Adrenal gland (tissue), 12 donors: ENCODE data around the gene BSCL2. TPM values are rescaled to one million over a fixed set of nuclear protein-coding genes. Genes with fewer than 3 reads are reported as not detected.

Source experiments
- DNase-seq, 7 donors: peaks; one replicate each; pipeline ENCODE4 v3.0.0-alpha.2; 2019 to 2020
- H3K27ac ChIP-seq, 5 donors: fragments of 200-600 bp; sonication (generic) in 4 of 5; 1 replicate in 3 of 5; 2 replicates in 2 of 5; pipeline versions ENCODE4 v1.5.1 to v1.8.0; 2016 to 2020; ENCODE audit warnings: mild to moderate bottlenecking in 1 of 5
- H3K27me3 ChIP-seq: fragments of 200-600 bp; 2 replicates; pipeline ENCODE4 v1.8.0; 2021
- H3K36me3 ChIP-seq, 2 donors: fragments of 200-600 bp; replicated peaks in 1 of 2; 1 replicate in 1 of 2; 2 replicates in 1 of 2; pipeline versions ENCODE4 v1.5.1 to v1.8.0; 2018 to 2022
- H3K4me1 ChIP-seq, 2 donors: fragments of 200-600 bp; replicated peaks in 1 of 2; 1 replicate in 1 of 2; 2 replicates in 1 of 2; pipeline versions ENCODE4 v1.5.1 to v1.8.0; 2018 to 2021
- H3K4me3 ChIP-seq, 4 donors: fragments of 200-600 bp; sonication (generic) in 3 of 4; one replicate each; pipeline ENCODE4 v1.5.1; 2016 to 2018
- H3K9me3 ChIP-seq, 3 donors: fragments of 200-600 bp; sonication (generic) in 1 of 3; replicated peaks in 1 of 3; 1 replicate in 2 of 3; 2 replicates in 1 of 3; pipeline versions ENCODE4 v1.5.1 to v1.8.0; 2016 to 2021
- POLR2A ChIP-seq, 2 donors: fragments of 450-650 bp; IDR thresholded peaks; one replicate each; pipeline ENCODE4 v1.6.1; 2017; ENCODE audit warnings: antibody characterized with exemption in 2 of 2, mild to moderate bottlenecking in 2 of 2, moderate library complexity in 1 of 2
- WGBS, 4 donors: extraction: QIAGEN DNeasy Blood & Tissue Kit in 2 of 4; methylation state at CpG; one replicate each; pipeline versions ENCODE4 v1.1.5 to v1.1.7; 2013 to 2017; 5-methylcytosine and 5-hydroxymethylcytosine counted together
- intact Hi-C, 2 donors: fragments of 100-400 bp; cut with DNase I; formaldehyde crosslinking; loops; one replicate each; pipeline versions ENCODE4 v1.14.1 to v1.15.0; 2022 to 2023
- polyA plus RNA-seq, 3 donors: library from polyadenylated mRNA; stranded (reverse); fragments of 200-250 nt in 2 of 3; fragments of 350-450 nt in 1 of 3; fragmentation: Illumina TruSeq in 1 of 3; extraction: RNeasy Lipid Tissue Mini Kit (QIAGEN cat#74804) in 1 of 3; gene quantifications; one replicate each; pipeline ENCODE4 v1.2.3, GENCODE V29; 2013 to 2014
- total RNA-seq, 9 donors: library from RNA; depleted of rRNA in 4 of 9; stranded (reverse); fragments of >200 nt in 4 of 9; fragments of 120-200 nt in 1 of 9; fragmentation: NEBNext Ultra II Directional in 1 of 9; extraction: Animal tissue kit (Norgen Biotek cat#: 25700) in 1 of 9; gene quantifications; one replicate each; pipeline versions ENCODE4 v1.1.0 to v1.2.4, GENCODE V29; 2013 to 2023
- TF ChIP-seq, protein P1 (sequence below), 6 experiments: fragments of 450-650 bp in 4 of 6; fragments of 200-600 bp in 2 of 6; sonication (generic) in 1 of 6; IDR thresholded peaks; 1 replicate in 5 of 6; 2 replicates in 1 of 6; pipeline versions ENCODE4 v1.5.1 to v1.8.0; 2016 to 2021; ENCODE audit warnings: antibody characterized with exemption in 6 of 6, mild to moderate bottlenecking in 2 of 6, moderate library complexity in 1 of 6
- donor health status: healthy with polysubstance abuse.
- donor health status: Bipolar disorder and iron deficiency.
- donor health status: DM: yes; HTN: yes; CAD: no.
- donor health status: DM: no; HTN: no; CAD: no.
- donor health status: DM: no; HTN: no; CAD: no.
- donor health status: DM: yes; HTN: yes; CAD: no.

BSCL2 gene
- total and polyA plus RNA-seq, 12 donors: 77.6 to 653 (median 131) TPM

DNA sequence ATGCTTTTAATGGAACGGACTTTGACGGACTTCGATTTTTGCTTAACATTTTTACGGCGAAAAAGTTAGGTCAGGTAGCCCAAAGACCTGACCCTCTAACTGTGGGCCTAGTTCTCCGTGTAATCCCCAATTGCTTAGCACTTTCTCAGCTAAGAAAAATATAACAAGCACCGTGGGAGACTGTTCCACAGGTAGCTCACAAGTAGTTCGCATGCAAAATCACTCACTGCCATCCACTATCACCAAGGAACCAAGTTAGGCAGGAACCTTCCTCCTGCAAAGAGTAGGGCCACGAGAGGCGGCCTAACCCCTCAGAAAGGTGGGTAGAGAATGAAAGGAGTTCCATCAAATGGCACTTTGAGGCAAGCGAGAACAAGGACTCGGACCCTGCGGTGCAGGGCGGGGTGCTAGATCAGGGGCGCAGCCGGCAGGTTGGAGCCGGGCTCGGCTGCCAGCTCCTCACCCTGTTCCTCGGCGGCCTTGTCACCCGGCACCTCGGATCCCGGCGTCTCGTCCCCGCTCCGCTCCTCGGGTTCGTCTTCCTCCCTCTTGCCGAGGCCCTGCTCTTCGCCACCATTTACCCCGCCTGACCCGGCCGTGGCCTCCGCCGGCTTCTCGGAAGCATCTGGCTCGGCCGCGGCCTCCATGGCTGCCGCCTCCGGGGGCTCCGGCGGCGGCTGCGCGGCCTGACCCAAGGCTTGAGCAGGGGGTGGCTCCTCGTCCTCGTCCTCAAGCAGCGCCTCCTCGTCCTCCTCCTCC, 19.1 kb upstream of the BSCL2 start:
- Histone ChIP-seq H3K4me1 (peaks cover 22 to 47% of the 10 kb centered on the region in 2 donors), H3K27ac (peak overlapping the region; percentile 95 to 100 (median 96)), H3K9me3 (no peaks in the 10 kb centered on the region), H3K27me3 (no peaks in the 10 kb centered on the region), H3K4me3 (peak overlapping the region; percentile 7 to 79 (median 56)), H3K36me3 (peaks cover 0 to 33% of the 10 kb centered on the region in 2 donors)
- TF ChIP-seq, protein P1, sequence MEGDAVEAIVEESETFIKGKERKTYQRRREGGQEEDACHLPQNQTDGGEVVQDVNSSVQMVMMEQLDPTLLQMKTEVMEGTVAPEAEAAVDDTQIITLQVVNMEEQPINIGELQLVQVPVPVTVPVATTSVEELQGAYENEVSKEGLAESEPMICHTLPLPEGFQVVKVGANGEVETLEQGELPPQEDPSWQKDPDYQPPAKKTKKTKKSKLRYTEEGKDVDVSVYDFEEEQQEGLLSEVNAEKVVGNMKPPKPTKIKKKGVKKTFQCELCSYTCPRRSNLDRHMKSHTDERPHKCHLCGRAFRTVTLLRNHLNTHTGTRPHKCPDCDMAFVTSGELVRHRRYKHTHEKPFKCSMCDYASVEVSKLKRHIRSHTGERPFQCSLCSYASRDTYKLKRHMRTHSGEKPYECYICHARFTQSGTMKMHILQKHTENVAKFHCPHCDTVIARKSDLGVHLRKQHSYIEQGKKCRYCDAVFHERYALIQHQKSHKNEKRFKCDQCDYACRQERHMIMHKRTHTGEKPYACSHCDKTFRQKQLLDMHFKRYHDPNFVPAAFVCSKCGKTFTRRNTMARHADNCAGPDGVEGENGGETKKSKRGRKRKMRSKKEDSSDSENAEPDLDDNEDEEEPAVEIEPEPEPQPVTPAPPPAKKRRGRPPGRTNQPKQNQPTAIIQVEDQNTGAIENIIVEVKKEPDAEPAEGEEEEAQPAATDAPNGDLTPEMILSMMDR (IDR thresholded peaks at IDR 0.05): no peak
- no peak for TF ChIP-seq POLR2A (IDR thresholded peaks at IDR 0.05)
- WGBS, 4 donors: 0% methylated on average over 8 to 51 of the region's 51 CpGs
- intact Hi-C loops: no loop called here
- peak in 2 of 7 donors; percentile 20 to 40 for DNase-seq

GRCh38 chr11:62725646-62726045, 18.4 kb upstream of the BSCL2 start:
- H3K4me3 ChIP-seq: peak overlapping the region in 3 of 4 donors; percentile 7 to 79 (median 77)
- H3K9me3 ChIP-seq: no peaks in the 10 kb centered on the region
- no peaks in the 10 kb centered on the region for H3K27me3 ChIP-seq
- DNase-seq: peak in 1 of 7 donors; percentile 45
- H3K4me1 ChIP-seq: peaks cover 22 to 40% of the 10 kb centered on the region in 2 donors
- 0 to 1% (median 1%) methylated on average over 7 of the region's 7 CpGs for WGBS, 4 donors
- TF ChIP-seq, protein P1 (IDR thresholded peaks at IDR 0.05): no peak
- TF ChIP-seq POLR2A (IDR thresholded peaks at IDR 0.05): no peak
- H3K36me3 ChIP-seq: peaks cover 0 to 35% of the 10 kb centered on the region in 2 donors
- intact Hi-C loops: no loop called here
- peak overlapping the region in 4 of 5 donors; percentile 95 to 100 (median 96) for H3K27ac ChIP-seq

DNA sequence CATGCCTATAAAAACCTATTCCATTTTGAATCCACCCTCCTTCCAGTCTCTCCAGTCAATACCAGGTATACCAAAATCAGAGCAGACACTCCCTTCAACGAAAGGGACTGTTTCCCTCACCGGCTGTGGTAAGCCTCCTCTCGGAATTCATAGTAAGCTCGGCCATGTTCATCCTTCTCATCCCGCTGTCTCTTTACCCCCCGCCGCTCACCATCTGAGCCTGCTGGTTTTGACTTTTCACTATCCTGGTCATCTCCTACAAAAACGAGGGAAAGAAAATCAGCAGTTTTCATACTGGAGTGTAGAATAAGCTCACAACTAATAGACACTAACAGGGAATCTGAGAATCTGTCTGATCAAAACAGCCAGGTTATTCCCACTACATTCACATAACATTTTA, 16.9 kb upstream of the BSCL2 start:
- Histone ChIP-seq H3K9me3 (no peaks in the 10 kb centered on the region), H3K27me3 (no peaks in the 10 kb centered on the region), H3K36me3 (peaks cover 0 to 50% of the 10 kb centered on the region in 2 donors), H3K27ac (peak overlapping the region in 1 of 5 donors; percentile 13), H3K4me1 (peaks cover 15 to 25% of the 10 kb centered on the region in 2 donors), H3K4me3 (peak overlapping the region in 1 of 4 donors; percentile 79)
- WGBS, 4 donors: 25 to 36% (median 31%) methylated on average over 8 of the region's 8 CpGs
- intact Hi-C loops: no loop called here
- TF ChIP-seq, protein P1 (IDR thresholded peaks at IDR 0.05): no peak
- TF ChIP-seq POLR2A (IDR thresholded peaks at IDR 0.05): no peak
- peak in 1 of 7 donors; percentile 39 for DNase-seq

GRCh38 chr11:62721994-62722393, 14.8 kb upstream of the BSCL2 start:
- no peak for TF ChIP-seq POLR2A (IDR thresholded peaks at IDR 0.05)
- TF ChIP-seq, protein P1 (IDR thresholded peaks at IDR 0.05): no peak
- WGBS, 4 donors: 73 to 85% (median 76%) methylated on average over 7 of the region's 7 CpGs
- no peak for DNase-seq
- intact Hi-C loops: no loop called here
- H3K9me3 ChIP-seq: no peaks in the 10 kb centered on the region
- H3K4me1 ChIP-seq: peaks cover 15 to 24% of the 10 kb centered on the region in 2 donors
- no peak overlapping the region for H3K4me3 ChIP-seq
- H3K27me3 ChIP-seq: no peaks in the 10 kb centered on the region
- H3K27ac ChIP-seq: no peak overlapping the region
- peaks cover 0 to 71% of the 10 kb centered on the region in 2 donors for H3K36me3 ChIP-seq
